SK-N-SH (cell line): ENCODE measurements around the gene TNFRSF11A. TPM values are rescaled to one million over a fixed set of nuclear protein-coding genes. Genes with fewer than 3 reads are reported as not detected.

ENCODE experiments used
- CTCF ChIA-PET: fragments of 300-600, 350-600 bp; formaldehyde crosslinking; extraction: SDS; loops from one replicate; lab custom pipeline; 2021; lab: Yijun Ruan, JAX
- POLR2A ChIA-PET: fragments of 350-600 bp; sonication (Branson Sonifier 250); formaldehyde crosslinking; extraction: SDS; loops from one replicate; lab custom pipeline; 2020; ENCODE audit warnings: antibody characterized with exemption, inconsistent platforms; lab: Yijun Ruan, JAX
- DNase-seq: peaks from one replicate; pipeline ENCODE4 v3.0.0; 2012
- H2AFZ ChIP-seq: fragments of 200-600 bp; sonication (generic); 2 replicates; pipeline ENCODE4 v1.8.1; 2016; ENCODE audit warnings: antibody characterized with exemption, mild to moderate bottlenecking, low read depth
- H3F3A ChIP-seq: fragments of 200-600 bp; sonication (generic); replicated peaks from 2 replicates; pipeline ENCODE3; 2016; ENCODE audit warnings: antibody characterized with exemption, mild to moderate bottlenecking; ENCODE audit not compliant: insufficient read depth
- H3K27ac ChIP-seq, 2 experiments: fragments of 200-500 bp in 1 of 2; fragments of 200-600 bp in 1 of 2; sonication (Bioruptor generic) in 1 of 2; sonication (generic), shearing (Covaris generic) in 1 of 2; 2 replicates each; pipeline versions ENCODE4 v1.5.1 to v1.6.1; 2014 to 2016; ENCODE audit warnings: low read depth in 2 of 2, inconsistent platforms in 1 of 2, low read length in 1 of 2, mild to moderate bottlenecking in 1 of 2, mixed read lengths in 1 of 2
- H3K27me3 ChIP-seq: fragments of 200-600 bp; sonication (generic), shearing (Covaris generic); 2 replicates; pipeline ENCODE4 v1.6.1; 2016; ENCODE audit warnings: mixed run types; ENCODE audit not compliant: insufficient read depth
- H3K36me3 ChIP-seq, 2 experiments: fragments of 200-500 bp in 1 of 2; fragments of 200-600 bp in 1 of 2; sonication (Bioruptor generic) in 1 of 2; sonication (generic) in 1 of 2; replicated peaks in 1 of 2; 2 replicates each; pipeline versions ENCODE3 to v1.5.1; 2014 to 2016; ENCODE audit warnings: low read length in 1 of 2, mild to moderate bottlenecking in 1 of 2; ENCODE audit not compliant: insufficient read depth in 2 of 2, control insufficient read depth in 1 of 2
- H3K4me1 ChIP-seq, 2 experiments: fragments of 200-500 bp in 1 of 2; fragments of 200-600 bp in 1 of 2; sonication (Bioruptor generic) in 1 of 2; sonication (generic), shearing (Covaris generic) in 1 of 2; 2 replicates each; pipeline versions ENCODE4 v1.5.1 to v1.6.1; 2014 to 2016; ENCODE audit warnings: low read depth in 1 of 2, low read length in 1 of 2, mixed run types in 1 of 2; ENCODE audit not compliant: insufficient read depth in 2 of 2, control insufficient read depth in 1 of 2
- H3K4me2 ChIP-seq: fragments of 200-600 bp; sonication (generic), shearing (Covaris generic); 2 replicates; pipeline ENCODE4 v1.6.1; 2017; ENCODE audit warnings: mixed run types
- H3K4me3 ChIP-seq, 2 experiments: fragments of 200-500 bp in 1 of 2; fragments of 200-600 bp in 1 of 2; sonication (Bioruptor generic) in 1 of 2; sonication (generic), shearing (Covaris generic) in 1 of 2; 2 replicates each; pipeline versions ENCODE4 v1.5.1 to v1.8.1; 2014 to 2016; ENCODE audit warnings: low read depth in 2 of 2, inconsistent platforms in 1 of 2, low read length in 1 of 2, mild to moderate bottlenecking in 1 of 2, mixed read lengths in 1 of 2, moderate library complexity in 1 of 2
- H3K79me2 ChIP-seq: fragments of 200-600 bp; sonication (generic); 2 replicates; pipeline ENCODE4 v1.8.1; 2017; ENCODE audit warnings: mild to moderate bottlenecking; ENCODE audit not compliant: insufficient read depth
- H3K9ac ChIP-seq: fragments of 200-600 bp; sonication (generic); 2 replicates; pipeline ENCODE4 v1.6.1; 2017; ENCODE audit warnings: mixed run types
- H3K9me2 ChIP-seq: fragments of 200-600 bp; sonication (generic); 2 replicates; pipeline ENCODE4 v1.6.1; 2017; ENCODE audit warnings: mixed run types
- H3K9me3 ChIP-seq: fragments of 200-600 bp; sonication (generic); 2 replicates; pipeline ENCODE4 v1.6.1; 2017; ENCODE audit warnings: mixed run types, mild to moderate bottlenecking, moderate library complexity
- H4K20me1 ChIP-seq: fragments of 200-600 bp; sonication (generic); 2 replicates; pipeline ENCODE4 v1.6.1; 2017; ENCODE audit warnings: mild to moderate bottlenecking, mixed run types; ENCODE audit not compliant: insufficient read depth
- ELF1 ChIP-seq: IDR thresholded peaks from 2 replicates; pipeline ENCODE4 v1.4.0; 2012
- EP300 ChIP-seq, 2 experiments: IDR thresholded peaks; 2 replicates each; pipeline versions ENCODE4 v1.4.0 to v1.6.1; 2012; ENCODE audit warnings: borderline replicate concordance in 1 of 2, low read depth in 1 of 2, low read length in 1 of 2
- FOSL2 ChIP-seq: IDR thresholded peaks from 2 replicates; pipeline ENCODE4 v1.4.0; 2012; ENCODE audit warnings: low read depth, mild to moderate bottlenecking, moderate library complexity, borderline replicate concordance
- FOXM1 ChIP-seq: IDR thresholded peaks from 2 replicates; pipeline ENCODE4 v1.4.0; 2012; ENCODE audit warnings: low read depth, mild to moderate bottlenecking
- GABPA ChIP-seq: IDR thresholded peaks from 2 replicates; pipeline ENCODE4 v1.4.0; 2012; ENCODE audit warnings: low read depth, mild to moderate bottlenecking
- GATA2 ChIP-seq: sonication (generic); formaldehyde crosslinking; IDR thresholded peaks from 2 replicates; pipeline ENCODE4 v1.5.0; 2020; ENCODE audit warnings: mild to moderate bottlenecking, missing genetic modification reagents
- JUND ChIP-seq: IDR thresholded peaks from 2 replicates; pipeline ENCODE4 v1.4.0; 2012
- NFIC ChIP-seq: IDR thresholded peaks from 2 replicates; pipeline ENCODE4 v1.4.0; 2012; ENCODE audit warnings: borderline replicate concordance
- NRF1 ChIP-seq: IDR thresholded peaks from 2 replicates; pipeline ENCODE4 v1.6.1; 2012; ENCODE audit warnings: low read depth, mild to moderate bottlenecking, low read length
- POLR2AphosphoS5 ChIP-seq: IDR thresholded peaks from 2 replicates; pipeline ENCODE4 v1.6.1; 2012; ENCODE audit warnings: low read depth, low read length
- RAD21 ChIP-seq: IDR thresholded peaks from 2 replicates; pipeline ENCODE4 v1.6.1; 2012; ENCODE audit warnings: mild to moderate bottlenecking, low read length
- RCOR1 ChIP-seq: fragments of 150-350 bp; IDR thresholded peaks from 2 replicates; pipeline ENCODE4 v1.6.1; 2017; ENCODE audit warnings: antibody characterized with exemption, low read length
- RFX5 ChIP-seq: IDR thresholded peaks from 2 replicates; pipeline ENCODE4 v1.6.1; 2012; ENCODE audit warnings: mild to moderate bottlenecking, improper control_type of control experiment, low read length
- SMC3 ChIP-seq: IDR thresholded peaks from 2 replicates; pipeline ENCODE4 v1.6.1; 2012; ENCODE audit warnings: low read depth, low read length, improper control_type of control experiment
- TAF1 ChIP-seq: IDR thresholded peaks from 2 replicates; pipeline ENCODE4 v1.6.1; 2012; ENCODE audit warnings: low read depth, mild to moderate bottlenecking, low read length, moderate library complexity, borderline replicate concordance
- TCF12 ChIP-seq: IDR thresholded peaks from 2 replicates; pipeline ENCODE4 v1.4.0; 2012
- TEAD4 ChIP-seq: IDR thresholded peaks from 2 replicates; pipeline ENCODE4 v1.4.0; 2012; ENCODE audit warnings: mild to moderate bottlenecking, borderline replicate concordance; ENCODE audit not compliant: insufficient read depth
- WGBS: methylation state at CpG from one replicate; pipeline ENCODE4 v1.1.6; 2017; ENCODE audit warnings: low lambda C conversion rate; 5-methylcytosine and 5-hydroxymethylcytosine counted together
- polyA plus RNA-seq, 3 experiments: library from polyadenylated mRNA; depleted of rRNA; stranded (reverse); fragments of >200 nt; gene quantifications; 2 replicates each; pipeline ENCODE4 v1.2.3, GENCODE V29; 2012
- TF ChIP-seq, protein P1 (sequence below): fragments of 200-600 bp; sonication (generic); IDR thresholded peaks from 2 replicates; pipeline ENCODE4 v1.6.1; 2017; ENCODE audit warnings: antibody characterized with exemption, mild to moderate bottlenecking, moderate library complexity
- TF ChIP-seq, protein P2 (sequence below): IDR thresholded peaks from 2 replicates; pipeline ENCODE4; 2012
- TF ChIP-seq, protein P3 (sequence below): fragments of 150-350 bp; IDR thresholded peaks from 2 replicates; pipeline ENCODE4 v1.6.1; 2016; ENCODE audit warnings: mild to moderate bottlenecking, low read depth, low read length

Gene TNFRSF11A
- polyA plus RNA-seq, 1 of the 3 experiments (the other 2 are of a cell fraction): 5.1 TPM

DNA sequence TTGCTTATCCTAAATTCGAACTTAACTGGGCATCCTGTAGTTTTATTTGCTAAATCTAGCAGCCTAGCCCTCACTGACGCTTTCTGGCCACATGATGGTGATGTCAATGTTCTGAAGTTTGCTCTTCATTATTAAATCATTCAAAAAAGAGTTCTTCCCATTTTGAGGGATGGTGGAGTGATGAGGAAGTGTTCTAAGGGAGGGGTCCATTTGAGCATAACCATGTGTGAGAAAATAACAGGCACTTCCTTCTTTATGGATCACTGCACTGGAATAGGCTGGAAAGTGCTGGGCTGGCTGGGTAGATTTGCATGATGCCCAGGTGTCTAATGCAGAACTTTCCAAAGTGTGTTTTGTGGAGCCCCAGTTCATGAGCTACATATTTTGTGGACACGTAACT, 74.2 kb downstream of the TNFRSF11A start:
- no peaks in the 10 kb centered on the region for H4K20me1 ChIP-seq
- no peak overlapping the region for H3K4me2 ChIP-seq
- no peak overlapping the region for H3K4me3 ChIP-seq
- no peak overlapping the region for H2AFZ ChIP-seq
- no peak overlapping the region for H3K9ac ChIP-seq
- H3K4me1 ChIP-seq: 0 out of 4 replicates have a peak, but pooled peaks cover 0 to 2% of the 10 kb centered on the region in 2 experiments
- CTCF ChIA-PET: interaction anchor here (0.6 kb wide), 1 partner anchor 26 kb away, joined by 3 read pairs; no protein-coding TSS in a partner anchor
- POLR2A ChIA-PET: no interaction called here
- H3K27me3 ChIP-seq: no peaks in the 10 kb centered on the region
- H3F3A ChIP-seq: no peaks in the 10 kb centered on the region
- H3K79me2 ChIP-seq: no peaks in the 10 kb centered on the region
- no peaks in the 10 kb centered on the region for H3K9me2 ChIP-seq
- no peak overlapping the region for H3K27ac ChIP-seq
- 64% methylated on average over 3 of the region's 3 CpGs for WGBS
- no peaks in the 10 kb centered on the region for H3K9me3 ChIP-seq
- H3K36me3 ChIP-seq: no peaks in the 10 kb centered on the region
- no peak for DNase-seq
- no peak for TF ChIP-seq EP300 (IDR thresholded peaks at IDR 0.05; ENCODE audit: borderline replicate concordance in 1 of 2, low read depth in 1 of 2, low read length in 1 of 2)
- no peak for TF ChIP-seq FOSL2
- TF ChIP-seq TCF12: no peak
- TF ChIP-seq RFX5: no peak
- TF ChIP-seq GABPA: no peak
- TF ChIP-seq RAD21: no peak
- TF ChIP-seq SMC3: no peak
- no peak for TF ChIP-seq NFIC
- TF ChIP-seq, all 33 proteins: peak for 0

DNA sequence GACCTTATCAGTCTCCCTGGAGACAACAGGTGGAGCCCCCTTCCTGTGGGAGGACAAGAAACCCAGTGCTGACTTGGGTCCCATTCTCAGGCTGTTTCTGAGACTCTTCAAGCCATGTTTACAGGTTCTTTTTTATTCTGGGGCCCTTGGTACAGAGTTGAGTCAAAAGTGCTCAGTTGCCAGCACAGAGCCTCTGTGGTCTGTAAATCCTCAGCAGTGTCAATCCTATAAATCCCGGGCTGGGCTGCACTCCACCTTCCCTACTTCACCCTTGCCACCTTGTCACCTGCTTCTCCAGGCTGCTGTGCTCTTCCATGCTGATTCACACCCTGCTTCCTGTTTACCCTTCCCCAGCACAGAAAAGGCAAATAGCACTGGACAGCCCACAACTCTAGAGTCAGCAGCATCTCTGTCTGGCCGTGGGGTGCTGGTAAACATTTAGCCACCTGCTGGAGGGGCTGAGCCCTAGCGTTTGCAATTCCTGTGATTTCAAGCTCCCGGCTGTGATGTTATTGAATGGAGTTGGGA, 74.7 kb downstream of the TNFRSF11A start:
- Histone ChIP-seq H3F3A (no peaks in the 10 kb centered on the region), H3K4me2 (no peak overlapping the region), H3K27ac (no peak overlapping the region), H3K4me1 (0 out of 4 replicates have a peak, but pooled peaks cover 0 to 2% of the 10 kb centered on the region in 2 experiments), H3K79me2 (no peaks in the 10 kb centered on the region), H4K20me1 (no peaks in the 10 kb centered on the region), H3K27me3 (no peaks in the 10 kb centered on the region), H3K9me2 (no peaks in the 10 kb centered on the region), H3K4me3 (no peak overlapping the region), H2AFZ (no peak overlapping the region), H3K9me3 (no peaks in the 10 kb centered on the region), H3K36me3 (no peaks in the 10 kb centered on the region), H3K9ac (no peak overlapping the region)
- POLR2A ChIA-PET: no interaction called here
- CTCF ChIA-PET: interaction anchor here (0.6 to 2.5 kb wide), 2 partner anchors 26 kb away, joined by 3 to 11 read pairs; no protein-coding TSS in a partner anchor
- peak; percentile 35; the same call in 1 of the 2 replicates for TF ChIP-seq SMC3
- TF ChIP-seq, protein P1, sequence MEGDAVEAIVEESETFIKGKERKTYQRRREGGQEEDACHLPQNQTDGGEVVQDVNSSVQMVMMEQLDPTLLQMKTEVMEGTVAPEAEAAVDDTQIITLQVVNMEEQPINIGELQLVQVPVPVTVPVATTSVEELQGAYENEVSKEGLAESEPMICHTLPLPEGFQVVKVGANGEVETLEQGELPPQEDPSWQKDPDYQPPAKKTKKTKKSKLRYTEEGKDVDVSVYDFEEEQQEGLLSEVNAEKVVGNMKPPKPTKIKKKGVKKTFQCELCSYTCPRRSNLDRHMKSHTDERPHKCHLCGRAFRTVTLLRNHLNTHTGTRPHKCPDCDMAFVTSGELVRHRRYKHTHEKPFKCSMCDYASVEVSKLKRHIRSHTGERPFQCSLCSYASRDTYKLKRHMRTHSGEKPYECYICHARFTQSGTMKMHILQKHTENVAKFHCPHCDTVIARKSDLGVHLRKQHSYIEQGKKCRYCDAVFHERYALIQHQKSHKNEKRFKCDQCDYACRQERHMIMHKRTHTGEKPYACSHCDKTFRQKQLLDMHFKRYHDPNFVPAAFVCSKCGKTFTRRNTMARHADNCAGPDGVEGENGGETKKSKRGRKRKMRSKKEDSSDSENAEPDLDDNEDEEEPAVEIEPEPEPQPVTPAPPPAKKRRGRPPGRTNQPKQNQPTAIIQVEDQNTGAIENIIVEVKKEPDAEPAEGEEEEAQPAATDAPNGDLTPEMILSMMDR: peak; percentile 39
- TF ChIP-seq NFIC: no peak
- DNase-seq: peak; percentile 39
- 14% methylated on average over 4 of the region's 4 CpGs for WGBS

DNA sequence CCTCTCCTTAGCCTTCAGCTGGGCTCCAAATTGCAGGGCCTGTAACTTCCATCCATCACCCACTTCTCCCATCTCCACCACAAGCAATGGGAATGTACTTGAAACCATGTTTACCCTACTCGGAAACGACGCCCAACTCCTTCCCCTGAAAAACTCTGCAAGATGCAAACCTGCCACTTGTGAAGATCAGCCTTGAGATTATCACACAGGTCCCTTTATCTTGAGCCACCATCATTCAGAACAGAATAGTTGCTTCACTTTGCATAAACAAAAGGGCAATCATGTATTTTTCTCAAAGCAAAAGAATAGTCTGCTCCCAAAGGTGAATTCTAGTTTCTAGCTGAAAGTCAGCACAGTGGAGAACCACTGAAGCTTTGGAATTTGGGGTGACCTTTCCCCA, 75.8 kb downstream of the TNFRSF11A start:
- H3K9ac ChIP-seq: no peak overlapping the region
- no peak overlapping the region for H3K4me3 ChIP-seq
- no peak overlapping the region for H3K27ac ChIP-seq
- H3K9me3 ChIP-seq: no peaks in the 10 kb centered on the region
- H3K36me3 ChIP-seq: no peaks in the 10 kb centered on the region
- H3K79me2 ChIP-seq: no peaks in the 10 kb centered on the region
- CTCF ChIA-PET: interaction anchor here (2.5 kb wide), 1 partner anchor 25 kb away, joined by 11 read pairs; no protein-coding TSS in a partner anchor
- no peaks in the 10 kb centered on the region for H3K9me2 ChIP-seq
- 87% methylated on average over 3 of the region's 3 CpGs for WGBS
- DNase-seq: no peak
- H3K4me2 ChIP-seq: no peak overlapping the region
- TF ChIP-seq NRF1 (no peak), TAF1 (no peak), GABPA (no peak), FOXM1 (no peak), TEAD4 (no peak), JUND (no peak), ELF1 (no peak), NFIC (no peak), RCOR1 (no peak), POLR2AphosphoS5 (no peak), GATA2 (CRISPR knock-in tag) (no peak)
- TF ChIP-seq, protein P2, sequence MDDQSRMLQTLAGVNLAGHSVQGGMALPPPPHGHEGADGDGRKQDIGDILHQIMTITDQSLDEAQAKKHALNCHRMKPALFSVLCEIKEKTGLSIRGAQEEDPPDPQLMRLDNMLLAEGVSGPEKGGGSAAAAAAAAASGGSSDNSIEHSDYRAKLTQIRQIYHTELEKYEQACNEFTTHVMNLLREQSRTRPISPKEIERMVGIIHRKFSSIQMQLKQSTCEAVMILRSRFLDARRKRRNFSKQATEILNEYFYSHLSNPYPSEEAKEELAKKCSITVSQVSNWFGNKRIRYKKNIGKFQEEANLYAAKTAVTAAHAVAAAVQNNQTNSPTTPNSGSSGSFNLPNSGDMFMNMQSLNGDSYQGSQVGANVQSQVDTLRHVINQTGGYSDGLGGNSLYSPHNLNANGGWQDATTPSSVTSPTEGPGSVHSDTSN: no peak
- TF ChIP-seq, protein P3, sequence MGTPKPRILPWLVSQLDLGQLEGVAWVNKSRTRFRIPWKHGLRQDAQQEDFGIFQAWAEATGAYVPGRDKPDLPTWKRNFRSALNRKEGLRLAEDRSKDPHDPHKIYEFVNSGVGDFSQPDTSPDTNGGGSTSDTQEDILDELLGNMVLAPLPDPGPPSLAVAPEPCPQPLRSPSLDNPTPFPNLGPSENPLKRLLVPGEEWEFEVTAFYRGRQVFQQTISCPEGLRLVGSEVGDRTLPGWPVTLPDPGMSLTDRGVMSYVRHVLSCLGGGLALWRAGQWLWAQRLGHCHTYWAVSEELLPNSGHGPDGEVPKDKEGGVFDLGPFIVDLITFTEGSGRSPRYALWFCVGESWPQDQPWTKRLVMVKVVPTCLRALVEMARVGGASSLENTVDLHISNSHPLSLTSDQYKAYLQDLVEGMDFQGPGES: no peak
- TF ChIP-seq, all 33 proteins: peak for 0
- H3K27me3 ChIP-seq: no peaks in the 10 kb centered on the region
- no peaks in the 10 kb centered on the region for H3F3A ChIP-seq
- H4K20me1 ChIP-seq: no peaks in the 10 kb centered on the region
- H3K4me1 ChIP-seq: 0 out of 4 replicates have a peak, but pooled peaks cover 0 to 2% of the 10 kb centered on the region in 2 experiments
- POLR2A ChIA-PET: no interaction called here
- no peak overlapping the region for H2AFZ ChIP-seq
